Activated T-helper 1 cell treated with anti-CD3 and anti-CD28 coated beads, Interleukin-2, amount 50 U/mL, for 16 hours (primary cell): ENCODE measurements around the gene CHST13.

Source experiments
- DNase-seq, 2 donors: peaks; one replicate each; pipeline ENCODE4 v3.0.0-alpha.2; 2020; ENCODE audit warnings: low read depth in 1 of 2, low spot score in 1 of 2

CHST13 gene, protein sequence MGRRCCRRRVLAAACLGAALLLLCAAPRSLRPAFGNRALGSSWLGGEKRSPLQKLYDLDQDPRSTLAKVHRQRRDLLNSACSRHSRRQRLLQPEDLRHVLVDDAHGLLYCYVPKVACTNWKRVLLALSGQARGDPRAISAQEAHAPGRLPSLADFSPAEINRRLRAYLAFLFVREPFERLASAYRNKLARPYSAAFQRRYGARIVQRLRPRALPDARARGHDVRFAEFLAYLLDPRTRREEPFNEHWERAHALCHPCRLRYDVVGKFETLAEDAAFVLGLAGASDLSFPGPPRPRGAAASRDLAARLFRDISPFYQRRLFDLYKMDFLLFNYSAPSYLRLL

DNA sequence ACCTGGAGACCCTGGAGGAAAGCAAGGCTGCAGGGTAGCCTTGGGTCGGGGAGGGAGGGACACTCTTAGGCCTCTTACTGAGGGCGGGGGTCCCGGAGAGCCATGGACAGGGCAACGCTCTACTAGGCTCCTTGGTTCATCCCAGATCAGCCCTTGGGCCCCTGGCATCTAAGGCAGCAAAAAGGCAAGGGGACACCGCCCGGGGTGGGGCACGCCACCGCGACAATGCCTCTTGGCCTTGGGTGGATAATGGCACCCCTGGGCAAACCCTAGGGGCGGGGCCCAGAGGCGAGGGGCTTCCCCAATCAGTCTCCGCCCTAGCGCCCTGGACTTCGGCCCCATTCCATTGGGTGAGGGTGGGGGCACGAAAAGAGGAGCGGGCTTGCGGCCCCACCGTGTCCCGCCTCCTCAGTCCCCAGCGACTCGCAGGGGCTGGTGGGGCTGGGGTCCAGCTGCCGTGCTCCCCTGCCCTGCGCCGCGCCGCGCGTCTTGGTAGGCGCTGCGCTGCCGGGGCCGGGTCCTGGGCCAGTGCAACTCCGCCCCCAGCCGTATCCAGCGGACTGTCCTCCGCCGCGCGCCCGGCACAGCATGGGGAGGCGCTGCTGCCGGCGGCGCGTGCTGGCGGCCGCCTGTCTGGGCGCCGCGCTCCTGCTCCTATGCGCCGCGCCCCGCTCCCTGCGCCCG, at the start of gene CHST13:
Gene CHST13 (plus strand): TSS at position 411 of the 684 bp plus-strand sequence. CDS start 178 bp downstream, at position 589.
- no peak for DNase-seq

DNA sequence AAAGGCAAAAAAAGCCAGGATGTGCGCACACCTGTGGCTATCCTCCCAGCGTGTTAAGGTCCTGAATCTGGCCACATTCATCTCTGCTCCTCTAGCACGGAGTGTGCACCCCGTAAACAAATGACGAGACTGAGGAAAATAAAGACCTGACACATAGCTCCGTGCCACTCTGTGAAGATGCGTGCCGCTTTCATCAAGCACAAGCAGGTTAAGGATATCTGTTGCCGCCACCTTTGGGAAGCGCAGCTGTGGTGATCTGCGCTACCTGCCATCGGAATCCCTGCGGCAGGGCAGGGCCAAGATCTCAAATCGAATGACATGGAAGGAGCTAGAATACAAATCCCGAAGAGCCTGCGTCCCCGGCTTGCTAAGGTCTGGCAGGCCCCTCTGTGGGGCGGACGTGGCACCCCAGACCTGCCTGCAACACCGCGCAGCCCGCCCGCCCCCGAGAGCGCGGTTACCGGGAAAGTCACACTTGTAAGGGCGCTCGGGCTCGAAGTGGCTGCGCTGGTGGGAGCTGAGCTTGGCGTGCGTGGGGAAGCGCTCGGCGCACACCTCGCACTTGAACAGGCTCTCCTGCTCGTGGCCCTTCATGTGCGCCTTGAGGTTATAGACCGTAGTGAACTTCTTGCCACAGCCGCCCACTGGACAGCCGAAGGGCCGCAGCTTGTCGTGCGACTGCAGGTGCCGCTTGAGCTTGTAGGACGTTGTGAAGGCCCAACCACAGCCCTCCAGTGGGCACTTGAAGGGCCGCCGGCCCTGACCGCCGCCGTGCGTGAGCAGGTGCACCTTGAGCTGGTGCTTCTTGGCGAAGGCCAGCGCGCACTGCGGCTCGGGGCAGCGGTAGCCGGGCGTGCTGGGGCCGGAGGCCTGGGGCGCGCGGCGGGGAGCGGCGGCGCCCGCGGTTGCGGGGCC, 49.2 kb upstream of the CHST13 start:
- no peak for DNase-seq

DNA sequence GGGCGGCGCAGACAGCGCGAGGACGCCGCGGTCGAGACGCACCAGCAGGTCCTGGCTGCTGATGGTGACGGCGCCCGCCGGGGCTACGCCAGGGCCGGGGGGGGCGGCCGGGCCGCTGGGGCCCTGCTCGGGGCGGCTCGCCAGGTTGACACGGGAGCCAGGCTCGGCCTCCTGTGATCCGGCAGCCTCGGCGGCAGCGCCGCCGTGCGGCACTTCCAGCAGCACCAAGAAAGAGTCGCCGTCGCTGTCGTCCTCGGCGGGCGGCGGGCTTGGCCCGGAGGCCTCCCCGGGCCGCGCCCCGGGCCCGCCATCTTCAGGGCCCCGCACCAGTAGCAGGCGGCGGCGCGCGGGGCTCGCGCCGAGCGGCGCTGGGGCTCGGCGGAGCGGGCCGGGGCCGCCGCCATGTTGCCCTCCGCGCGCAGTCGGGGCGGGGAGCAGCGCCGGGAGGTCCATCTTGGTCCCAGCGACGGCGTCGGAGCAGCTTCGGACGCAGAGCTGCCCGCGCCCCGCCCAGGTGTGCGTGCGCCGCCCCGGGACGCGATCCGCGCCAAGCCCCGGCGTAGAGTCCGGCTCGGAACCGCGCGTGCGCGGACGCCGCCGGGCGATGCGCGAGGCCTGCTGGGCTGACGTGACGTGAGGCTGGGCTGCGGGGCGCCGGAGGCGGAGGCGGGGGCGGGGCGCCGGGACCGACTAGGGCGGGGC, 48.4 kb upstream of the CHST13 start, which contains the start of gene ZXDC:
Gene ZXDC (minus strand): TSS at position 479 of the 702 bp plus-strand sequence. CDS start 26 bp downstream, at position 453.
- DNase-seq = peak; percentile 83 to 93

DNA sequence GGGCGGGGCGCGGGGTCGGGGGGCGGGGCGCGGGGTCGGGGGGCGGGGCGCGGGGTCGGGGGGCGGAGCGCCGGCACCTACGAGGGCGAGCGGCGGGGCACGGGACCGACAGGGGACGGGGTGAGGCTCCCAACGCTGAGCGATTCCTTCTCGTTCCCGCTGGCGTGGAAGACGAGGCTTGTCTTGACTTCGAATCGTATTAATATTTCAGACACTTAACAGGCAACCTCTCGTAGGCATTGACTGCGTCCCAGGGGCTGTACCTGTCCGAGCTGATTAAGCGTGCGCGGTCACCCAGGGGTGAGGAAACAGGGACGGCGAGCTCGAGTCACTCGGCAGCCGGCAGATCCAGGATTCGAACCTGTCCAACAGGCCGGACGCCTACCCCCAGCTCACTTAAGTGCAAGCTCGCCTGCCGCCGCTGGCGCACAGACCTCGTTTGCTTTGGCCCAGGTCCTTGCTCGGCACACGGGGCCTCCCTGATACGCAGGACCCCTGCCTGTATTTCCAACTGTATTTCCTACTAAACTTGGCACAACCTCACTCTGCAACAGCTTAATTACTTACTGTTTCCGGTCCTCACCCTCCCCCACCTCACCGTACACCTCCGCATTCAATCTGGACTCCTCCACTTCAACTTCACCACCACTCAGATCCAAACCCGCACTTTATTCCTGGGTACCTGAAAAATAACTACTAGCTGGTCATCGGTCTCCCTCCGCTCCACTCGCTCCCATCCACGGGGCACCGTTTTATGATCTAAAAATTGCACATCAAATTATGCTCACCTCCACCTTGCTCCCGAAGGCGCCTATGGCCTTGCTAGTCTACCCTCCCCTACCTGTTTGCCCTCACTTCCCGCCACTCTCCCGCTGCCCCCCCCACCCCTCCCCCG, 47.5 kb upstream of the CHST13 start:
- no peak for DNase-seq

DNA sequence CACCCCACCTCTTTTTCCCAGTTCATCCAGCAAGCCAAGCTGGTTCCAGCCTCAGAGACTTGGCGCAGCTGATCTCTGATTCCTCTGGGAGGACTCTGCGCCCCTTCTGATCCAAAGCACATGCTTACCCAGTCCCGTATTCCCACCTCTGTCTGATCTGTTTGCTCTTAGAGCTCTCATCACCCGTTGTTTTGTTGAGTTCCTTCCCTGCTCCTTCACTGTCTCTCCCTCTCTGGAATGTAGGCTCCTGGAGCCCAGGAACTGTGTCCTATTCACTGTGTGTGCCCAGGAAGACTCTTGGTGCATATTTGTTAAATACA, 46.9 kb upstream of the CHST13 start:
- DNase-seq = no peak

DNA sequence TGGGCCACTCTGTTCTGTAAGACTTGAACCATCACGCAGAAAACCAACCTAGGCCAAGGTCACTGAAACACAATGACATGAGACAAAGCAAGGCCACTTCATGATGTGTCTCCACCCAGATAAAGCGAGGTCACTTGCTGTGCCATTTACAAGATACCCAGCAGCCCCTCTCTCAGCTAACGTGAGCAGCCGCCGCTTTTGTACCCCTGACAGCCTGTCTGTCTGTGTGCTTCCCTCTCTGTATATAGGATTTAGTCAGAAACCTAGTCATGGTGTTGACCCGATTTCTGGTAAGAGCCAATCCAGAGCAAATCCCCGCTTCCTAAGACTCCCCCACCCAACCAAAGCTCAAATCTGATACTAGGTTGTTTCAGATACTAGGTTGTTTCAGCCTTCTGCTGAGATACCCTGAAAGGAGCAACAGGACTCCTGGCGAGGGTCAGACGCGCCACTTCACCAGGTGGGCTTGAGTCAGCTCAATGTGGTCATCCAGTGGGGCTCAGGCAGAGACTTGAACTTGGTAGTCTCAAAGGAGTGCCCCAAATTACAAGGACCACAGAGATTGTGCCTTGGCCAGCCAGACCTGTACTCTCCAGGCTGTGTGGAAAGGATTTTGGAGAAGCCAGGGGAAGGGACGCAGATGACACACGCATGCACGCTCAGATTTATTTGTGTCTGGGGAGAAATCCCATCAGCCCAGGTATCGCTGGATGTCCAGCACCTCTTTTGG, 45.2 kb upstream of the CHST13 start:
- DNase-seq = no peak

DNA sequence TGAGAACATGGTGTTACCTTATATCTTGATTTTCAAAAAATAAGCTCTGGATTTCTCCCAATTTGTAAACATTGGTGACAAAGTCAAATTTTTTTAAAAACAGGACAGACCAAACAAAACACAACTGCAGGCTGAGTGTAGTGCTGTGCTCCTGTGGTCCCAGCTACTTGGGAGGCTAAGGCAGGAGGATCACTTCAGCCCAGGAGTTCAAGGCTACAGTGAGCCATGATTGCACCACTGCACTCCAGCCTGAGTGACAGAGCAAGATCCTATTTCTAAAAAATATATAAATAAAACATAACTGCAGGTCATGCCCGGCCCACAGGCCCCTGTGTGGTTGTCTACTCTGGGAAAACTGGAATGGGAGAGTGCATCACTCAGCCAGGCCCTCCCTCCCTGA, 44.3 kb upstream of the CHST13 start:
- DNase-seq = no peak

DNA sequence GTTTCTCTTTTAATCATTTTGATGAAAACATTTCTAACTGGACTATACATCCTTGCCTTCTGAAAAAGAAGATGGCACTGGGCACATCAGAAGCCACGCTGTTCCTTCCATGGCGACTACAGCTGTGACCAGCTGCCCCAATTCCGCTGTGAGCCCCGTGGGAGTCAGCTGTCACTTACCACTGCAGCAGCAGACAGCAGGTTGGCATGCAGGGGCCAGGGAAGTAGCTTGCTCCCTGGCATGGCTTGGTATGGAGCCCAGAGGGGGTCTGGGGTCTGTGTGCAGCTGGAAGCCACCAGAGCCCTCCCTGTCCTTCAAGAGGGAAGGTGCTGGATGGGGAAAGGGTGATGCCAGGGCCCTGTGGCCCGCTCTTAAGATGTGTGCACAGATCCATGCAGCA, 43.7 kb upstream of the CHST13 start:
- no peak for DNase-seq

DNA sequence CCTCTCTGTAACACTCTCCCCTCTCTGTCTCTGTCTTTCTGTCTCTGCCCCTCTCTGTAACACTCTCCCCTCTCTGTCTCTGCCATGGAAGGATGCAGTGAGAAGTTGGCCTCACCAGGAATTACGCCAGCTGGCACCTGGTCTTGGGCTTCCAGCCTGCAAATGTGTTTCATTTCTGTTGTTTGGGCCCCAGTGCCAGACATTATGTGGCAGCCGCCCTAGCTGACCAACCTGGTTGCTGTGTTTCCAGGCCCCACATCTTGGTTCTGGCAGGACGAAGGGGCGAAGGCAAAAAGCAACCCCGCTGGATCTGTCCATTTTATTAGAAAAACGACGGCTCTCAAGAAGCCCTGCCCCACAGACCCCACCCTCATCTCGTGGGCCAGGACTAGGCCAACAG, 43.1 kb upstream of the CHST13 start:
- DNase-seq = no peak

DNA sequence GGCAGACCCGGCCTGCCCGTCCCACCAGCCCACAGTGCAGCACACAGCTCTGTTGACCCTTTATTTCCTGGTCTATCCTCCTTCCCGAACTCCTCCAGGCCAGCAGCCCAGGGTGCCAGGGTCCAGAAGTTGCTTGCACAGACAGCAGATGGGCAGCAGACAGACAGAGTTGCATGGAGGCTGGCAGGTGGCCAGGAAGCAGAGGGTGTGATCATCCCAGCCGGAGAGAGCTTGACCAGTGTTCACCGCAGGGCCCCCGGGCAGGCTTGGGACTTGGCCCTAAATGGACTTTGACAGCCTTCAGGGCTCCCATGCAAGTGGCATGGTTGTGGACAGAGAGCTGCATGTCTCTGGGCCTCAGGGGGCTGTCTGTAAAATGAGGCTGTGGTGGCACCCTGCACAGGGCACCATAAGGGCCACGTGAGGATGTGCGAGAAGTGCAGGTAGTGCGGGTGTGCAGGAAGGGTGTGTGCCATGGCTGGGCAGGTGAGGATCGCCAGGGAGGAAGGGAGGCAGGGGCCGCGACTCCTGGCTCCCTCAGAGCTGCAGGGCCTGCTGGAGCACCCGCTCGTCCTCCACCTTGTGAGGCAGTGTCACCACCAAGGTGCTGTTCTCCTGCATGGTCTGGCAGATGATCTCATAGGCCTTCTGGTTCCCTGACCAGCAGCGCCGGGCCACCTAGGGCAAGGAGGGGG, 42.0 kb upstream of the CHST13 start:
- DNase-seq = no peak

DNA sequence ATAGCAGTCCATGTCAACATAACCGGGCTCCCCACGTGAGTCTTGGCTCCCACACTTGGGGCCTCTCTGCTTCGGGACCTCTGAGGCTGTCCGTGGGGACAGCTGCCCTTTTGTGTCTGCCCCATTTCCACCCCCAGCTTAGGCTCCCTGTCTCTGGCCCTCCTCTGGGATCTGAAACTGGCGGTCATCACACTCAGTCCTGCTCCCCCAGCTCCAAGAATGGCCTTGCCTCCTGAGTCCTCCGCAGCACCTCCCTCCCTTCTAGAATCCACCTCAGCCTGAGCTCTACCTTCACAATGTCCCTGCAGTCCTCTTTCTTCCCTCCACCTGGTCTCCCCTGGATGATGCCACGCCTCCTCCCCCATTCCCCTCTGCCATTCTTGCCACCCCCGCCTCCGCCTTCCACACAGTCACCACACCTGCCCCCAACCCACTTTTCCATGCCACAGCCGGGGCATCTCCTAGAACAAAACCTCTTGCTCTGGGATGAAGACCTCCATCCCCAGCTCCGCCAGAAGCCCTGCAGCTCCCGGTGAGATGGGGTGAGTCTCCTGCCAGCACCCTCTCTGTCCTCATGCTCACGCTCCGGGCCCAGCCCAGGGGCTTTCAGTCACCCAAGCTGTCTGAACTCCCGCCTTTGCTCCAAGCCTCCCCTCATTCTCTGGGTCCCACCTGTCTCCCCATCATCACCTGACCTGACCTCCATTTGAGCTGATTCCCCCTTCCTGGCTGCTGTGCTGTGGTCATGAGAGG, 41.3 kb upstream of the CHST13 start:
- DNase-seq = no peak

DNA sequence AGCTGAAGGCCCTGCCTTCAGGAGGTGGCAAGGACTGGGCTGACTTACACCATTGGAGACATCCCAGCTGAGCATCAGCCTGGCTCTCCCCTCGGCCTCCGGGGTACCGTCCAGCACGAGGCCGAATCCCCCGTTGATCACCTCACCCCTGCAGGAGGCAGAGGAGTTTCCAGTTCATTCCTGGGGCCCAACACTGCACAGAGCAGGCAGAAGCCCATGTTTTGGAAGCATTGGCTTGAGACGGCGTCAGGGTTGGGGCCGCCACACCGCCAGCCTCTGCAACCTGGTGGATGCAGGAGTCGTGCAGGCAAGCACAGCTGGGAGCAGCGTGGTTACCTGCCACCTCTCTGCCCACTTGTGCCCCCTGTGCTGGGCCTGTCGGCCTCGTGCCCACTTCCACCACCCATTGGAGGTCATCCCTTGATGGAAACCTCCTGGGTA, 40.6 kb upstream of the CHST13 start:
- DNase-seq = no peak

DNA sequence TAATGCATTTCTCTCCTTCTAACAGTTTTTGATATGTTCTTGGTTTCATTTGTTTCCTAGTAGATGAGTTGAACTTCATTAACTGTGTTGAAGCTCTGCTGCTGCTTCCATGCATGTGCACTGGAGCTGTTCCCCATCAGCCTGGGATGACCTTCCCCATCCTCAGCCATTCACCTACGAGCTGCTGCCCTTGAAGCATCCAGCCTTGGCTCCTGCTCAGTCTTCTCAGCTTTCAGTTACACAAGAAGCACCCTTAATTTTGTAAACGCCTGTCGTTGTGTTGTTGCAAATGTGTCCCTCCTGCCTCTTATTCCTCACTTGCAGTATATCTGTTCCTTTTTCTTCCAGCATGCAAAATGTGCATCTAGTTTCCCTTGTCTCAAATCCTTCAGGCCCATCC, 39.8 kb upstream of the CHST13 start:
- DNase-seq = no peak

DNA sequence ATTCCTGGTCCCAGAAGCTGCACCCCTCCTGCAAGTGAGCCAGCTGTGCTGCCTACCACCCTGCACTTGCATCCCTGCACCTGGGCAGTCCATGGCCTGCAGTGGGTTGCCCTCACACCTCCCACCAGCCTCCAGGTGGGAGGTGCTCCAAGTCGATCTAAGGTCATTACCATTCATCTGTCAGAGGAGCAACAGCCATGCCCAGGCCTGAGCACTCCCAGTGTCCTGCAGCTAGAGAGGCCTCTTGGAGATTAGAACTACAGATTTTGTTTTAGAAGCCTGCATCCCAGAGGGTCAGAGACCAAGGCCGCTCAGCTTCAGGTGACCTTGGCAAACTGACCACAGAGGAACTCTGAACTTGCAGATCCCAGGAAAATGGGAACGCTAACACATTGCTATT, 39.3 kb upstream of the CHST13 start:
- no peak for DNase-seq

DNA sequence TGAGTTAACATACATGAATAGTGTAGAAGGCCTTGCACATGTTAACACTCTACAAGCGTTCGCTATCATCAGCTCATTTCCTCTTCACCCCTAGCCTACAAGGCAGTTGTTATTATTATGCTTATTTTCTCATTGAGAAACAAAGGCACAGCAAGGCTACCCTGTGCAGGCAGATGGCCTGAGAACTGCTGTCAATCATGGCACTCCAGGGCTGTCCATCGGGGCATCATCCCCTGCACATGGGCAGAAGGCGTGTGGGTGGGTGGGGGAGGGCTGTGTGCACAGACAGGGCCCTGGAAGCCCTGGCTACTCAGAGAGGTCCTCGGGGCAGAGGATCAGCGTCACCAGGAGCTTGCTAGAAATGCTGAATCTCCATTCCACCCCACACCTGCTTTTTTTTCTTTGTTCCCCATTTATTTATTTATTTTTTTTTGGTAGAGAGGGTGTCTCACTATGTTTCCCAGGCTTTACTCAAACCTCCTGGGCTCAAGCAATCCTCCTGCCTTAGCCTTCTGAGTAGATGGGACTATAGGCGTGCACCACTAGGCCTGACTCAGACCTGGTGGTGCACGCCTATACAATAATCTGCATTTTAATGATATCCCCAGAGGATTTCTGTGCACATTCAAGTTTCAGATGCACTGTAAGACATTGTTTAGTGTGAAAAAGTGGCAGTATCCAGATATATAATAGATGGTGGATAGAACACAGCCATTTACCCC, 38.6 kb upstream of the CHST13 start:
- DNase-seq = no peak

DNA sequence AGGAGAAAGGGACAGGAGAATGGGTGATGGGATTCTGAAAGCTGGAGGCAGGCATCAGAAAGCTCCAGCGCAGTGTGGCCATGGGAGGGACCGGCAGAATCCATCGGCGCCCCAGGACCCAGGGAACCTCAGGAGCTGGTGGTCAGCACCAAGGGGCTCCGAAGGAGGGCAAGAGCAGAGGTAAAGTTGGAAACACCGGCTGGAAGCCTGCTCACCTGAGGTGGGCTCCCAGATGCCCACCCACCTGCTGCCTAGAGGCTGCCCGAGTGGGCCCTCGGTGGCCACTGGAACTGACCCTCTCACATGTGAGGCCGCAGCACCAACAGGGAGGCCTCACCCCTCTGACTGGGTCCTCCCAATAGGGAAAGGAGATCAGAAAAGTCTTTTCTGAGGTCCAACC, 38.0 kb upstream of the CHST13 start:
- no peak for DNase-seq

DNA sequence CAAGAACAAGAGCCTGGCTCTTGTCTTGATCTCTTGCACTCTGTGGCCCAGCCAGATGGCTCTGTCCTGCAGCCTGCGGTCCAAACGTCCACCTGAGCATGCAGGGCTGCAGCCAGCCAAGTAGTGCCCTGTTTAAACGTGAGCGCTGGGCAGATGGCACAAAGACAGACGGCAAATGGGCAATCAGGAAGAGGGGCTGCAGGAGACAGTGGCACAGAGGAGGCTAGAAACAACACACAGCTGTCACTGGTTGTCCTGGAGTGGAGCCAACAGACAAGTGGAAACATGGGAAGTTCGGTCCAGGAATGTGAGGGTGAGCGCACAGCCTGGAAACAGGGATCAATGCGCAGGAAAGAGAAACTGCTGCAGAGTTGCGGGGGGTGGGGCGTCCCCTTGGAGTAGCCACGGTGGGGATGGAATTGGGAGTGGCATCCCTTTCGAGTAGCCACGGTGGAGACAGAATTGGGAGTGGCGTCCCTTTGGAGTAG, 37.6 kb upstream of the CHST13 start:
- no peak for DNase-seq
